Transverse colon (tissue), 4 donors: ENCODE results near the gene TSPAN9. TPM values are rescaled to one million over a fixed set of nuclear protein-coding genes. Genes with fewer than 3 reads are reported as not detected.

Source experiments
- DNase-seq: peaks from one replicate; pipeline ENCODE4 v3.0.0-alpha.2; 2019
- H3K27ac ChIP-seq, 4 donors: fragments of 200-600 bp; sonication (generic); 2 replicates each; pipeline ENCODE4 v1.5.1; 2016 to 2018; ENCODE audit warnings: inconsistent platforms in 4 of 4
- H3K27me3 ChIP-seq: fragments of 200-600 bp; sonication (generic); 2 replicates; pipeline ENCODE4 v1.5.1; 2017; ENCODE audit warnings: inconsistent platforms
- H3K36me3 ChIP-seq, 4 donors: fragments of 200-600 bp; sonication (generic); 2 replicates each; pipeline ENCODE4 v1.5.1; 2017 to 2019; ENCODE audit warnings: inconsistent platforms in 4 of 4
- H3K4me1 ChIP-seq, 4 donors: fragments of 200-600 bp; sonication (generic); 2 replicates each; pipeline ENCODE4 v1.5.1; 2017 to 2020; ENCODE audit warnings: inconsistent platforms in 4 of 4
- H3K4me3 ChIP-seq, 4 donors: fragments of 200-600 bp; sonication (generic); 1 replicate in 1 of 4; 2 replicates in 3 of 4; pipeline versions ENCODE4 v1.5.1 to v1.6.1; 2017 to 2019; ENCODE audit warnings: inconsistent platforms in 4 of 4
- H3K9me3 ChIP-seq, 2 donors: fragments of 200-600 bp; sonication (generic); 2 replicates each; pipeline ENCODE4 v1.5.1; 2017 to 2019; ENCODE audit warnings: inconsistent platforms in 2 of 2
- EP300 ChIP-seq: sonication (generic); formaldehyde crosslinking; IDR thresholded peaks from one replicate; pipeline ENCODE4 v1.6.1; 2017; ENCODE audit warnings: antibody characterized with exemption, low read depth
- POLR2A ChIP-seq: fragments of 450-650 bp; IDR thresholded peaks from one replicate; pipeline ENCODE4 v1.6.1; 2016; ENCODE audit warnings: antibody characterized with exemption, mild to moderate bottlenecking, moderate library complexity
- POLR2AphosphoS5 ChIP-seq, 3 donors: sonication (generic); formaldehyde crosslinking; IDR thresholded peaks; one replicate each; pipeline ENCODE4 v1.6.1; 2016; ENCODE audit warnings: antibody characterized with exemption in 3 of 3
- WGBS, 2 donors: methylation state at CpG; one replicate each; pipeline ENCODE4 v1.1.5; 2018; ENCODE audit warnings: low coverage in 1 of 2; 5-methylcytosine and 5-hydroxymethylcytosine counted together
- in situ Hi-C, 4 donors: fragments of 200-750 bp; cut with MboI; loops; one replicate each; pipeline versions ENCODE4 v1.15.0 to v1.15.1; 2017; ENCODE audit warnings: low sequenced_read_pairs in 3 of 4, low pct_ligation_motif_present in 1 of 4, low pct_unique_long_range_greater_than_20kb in 1 of 4
- intact Hi-C: fragments of 100-400 bp; cut with DNase I; formaldehyde crosslinking; loops from one replicate; pipeline ENCODE4 v1.15.1; 2023; ENCODE audit warnings: low total_unique reads
- total RNA-seq, 4 donors: library from RNA; depleted of rRNA; stranded (reverse); fragments of >200 nt; gene quantifications; one replicate each; pipeline ENCODE4 v1.1.0, GENCODE V29; 2016
- TF ChIP-seq, protein P1 (sequence below), 5 experiments: fragments of 200-600 bp in 3 of 5; fragments of 450-650 bp in 2 of 5; sonication (generic) in 3 of 5; IDR thresholded peaks; 1 replicate in 2 of 5; 2 replicates in 3 of 5; pipeline ENCODE4 v1.5.1; 2016 to 2017; ENCODE audit warnings: antibody characterized with exemption in 5 of 5, inconsistent platforms in 3 of 5, mild to moderate bottlenecking in 2 of 5, moderate library complexity in 1 of 5

The TSPAN9 gene
- total RNA-seq, 4 donors from 2014 or later = 4.2 to 9.3 (median 6.1) TPM

DNA sequence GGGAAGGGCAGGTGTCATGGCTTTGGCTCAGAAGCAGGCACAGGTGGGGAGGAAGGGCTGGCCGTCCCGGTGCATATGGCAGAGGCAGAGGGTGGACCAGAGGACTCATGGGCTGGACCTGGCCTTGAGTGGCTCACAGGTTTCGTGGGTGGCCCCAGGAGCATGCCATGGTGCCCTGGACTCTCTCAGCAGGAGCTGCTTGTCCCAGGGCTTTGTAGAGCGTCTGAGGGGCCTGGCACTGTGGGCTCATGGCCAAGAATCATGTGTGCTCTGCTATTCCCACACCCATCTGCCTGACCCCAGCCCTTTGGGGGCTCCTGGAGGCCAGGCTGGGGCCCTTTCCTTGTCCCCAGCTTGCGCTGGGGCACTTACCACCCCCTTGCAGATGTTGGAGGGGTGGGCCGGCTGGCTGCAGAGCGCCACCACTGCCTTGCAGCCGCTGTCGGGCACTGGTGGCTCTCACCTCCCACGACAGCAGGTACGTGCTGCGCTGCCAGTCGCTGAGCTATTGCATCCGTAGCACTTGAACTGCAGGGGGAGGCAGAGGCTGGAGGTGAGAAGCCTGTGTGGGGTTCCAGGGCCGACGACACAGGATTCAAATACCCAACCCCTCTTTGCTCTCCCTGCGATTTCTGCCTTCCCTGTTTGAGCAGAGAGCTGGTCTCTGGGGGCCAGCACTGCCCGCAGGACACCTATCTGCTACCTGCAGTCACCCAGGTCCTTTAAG lies 226.4 kb downstream of the TSPAN9 start:
- H3K4me3 ChIP-seq = no peak overlapping the region
- peaks cover under 1% of the 10 kb centered on the region for H3K27me3 ChIP-seq
- in situ Hi-C loops (no loop called here), intact Hi-C loops (loop anchor here (10.0 kb wide), 1 partner anchor 471 kb away; no protein-coding TSS in a partner anchor)
- no peaks in the 10 kb centered on the region for H3K36me3 ChIP-seq
- TF ChIP-seq POLR2AphosphoS5 (IDR thresholded peaks at IDR 0.05) (no peak), POLR2A (no peak), EP300 (no peak)
- TF ChIP-seq, protein P1, sequence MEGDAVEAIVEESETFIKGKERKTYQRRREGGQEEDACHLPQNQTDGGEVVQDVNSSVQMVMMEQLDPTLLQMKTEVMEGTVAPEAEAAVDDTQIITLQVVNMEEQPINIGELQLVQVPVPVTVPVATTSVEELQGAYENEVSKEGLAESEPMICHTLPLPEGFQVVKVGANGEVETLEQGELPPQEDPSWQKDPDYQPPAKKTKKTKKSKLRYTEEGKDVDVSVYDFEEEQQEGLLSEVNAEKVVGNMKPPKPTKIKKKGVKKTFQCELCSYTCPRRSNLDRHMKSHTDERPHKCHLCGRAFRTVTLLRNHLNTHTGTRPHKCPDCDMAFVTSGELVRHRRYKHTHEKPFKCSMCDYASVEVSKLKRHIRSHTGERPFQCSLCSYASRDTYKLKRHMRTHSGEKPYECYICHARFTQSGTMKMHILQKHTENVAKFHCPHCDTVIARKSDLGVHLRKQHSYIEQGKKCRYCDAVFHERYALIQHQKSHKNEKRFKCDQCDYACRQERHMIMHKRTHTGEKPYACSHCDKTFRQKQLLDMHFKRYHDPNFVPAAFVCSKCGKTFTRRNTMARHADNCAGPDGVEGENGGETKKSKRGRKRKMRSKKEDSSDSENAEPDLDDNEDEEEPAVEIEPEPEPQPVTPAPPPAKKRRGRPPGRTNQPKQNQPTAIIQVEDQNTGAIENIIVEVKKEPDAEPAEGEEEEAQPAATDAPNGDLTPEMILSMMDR (IDR thresholded peaks at IDR 0.05) = no peak
- DNase-seq = no peak
- WGBS, 2 donors = 60 to 80% methylated on average over 1 to 18 of the region's 18 CpGs
- peaks cover 0 to 11% (median 7%) of the 10 kb centered on the region in 4 donors for H3K4me1 ChIP-seq
- no peaks in the 10 kb centered on the region for H3K9me3 ChIP-seq
- H3K27ac ChIP-seq = no peak overlapping the region

DNA sequence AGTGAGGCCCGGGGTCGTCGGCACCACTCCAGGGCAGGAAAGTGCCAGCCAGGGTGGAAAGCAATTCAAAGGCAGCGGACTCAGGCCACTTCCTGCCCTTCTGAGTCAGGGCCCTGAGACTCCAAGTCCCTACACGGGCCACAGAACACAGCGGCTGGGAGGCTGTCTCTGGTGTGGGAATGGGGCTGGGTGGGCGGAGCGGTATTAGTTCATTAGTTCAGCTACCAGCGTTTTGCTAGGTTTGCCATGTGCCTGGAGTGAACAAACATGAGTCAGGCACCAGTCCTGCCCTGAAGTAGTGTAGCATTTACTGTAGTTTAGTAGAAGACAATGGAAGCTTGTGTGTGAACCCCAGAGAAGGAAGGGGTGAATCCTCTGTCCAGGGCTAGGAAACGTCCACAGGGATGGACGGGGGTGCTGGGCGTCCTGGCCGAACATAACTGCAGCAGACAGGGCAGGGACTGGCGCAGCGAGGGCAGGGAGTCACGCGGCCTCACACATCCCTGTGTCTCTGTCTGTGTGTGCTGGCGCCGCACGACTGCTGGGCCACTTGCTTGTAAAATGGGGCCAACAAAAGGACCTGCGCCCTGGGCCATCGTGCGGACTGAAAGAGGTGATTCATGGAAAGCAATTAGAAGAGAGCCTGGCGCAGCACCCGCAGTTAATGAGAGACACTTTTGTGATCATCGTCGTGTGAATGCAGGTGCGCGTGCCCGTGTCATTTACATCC lies 227.4 kb downstream of the TSPAN9 start:
- Histone ChIP-seq H3K4me1 (peaks cover 0 to 11% (median 7%) of the 10 kb centered on the region in 4 donors), H3K27me3 (no peaks in the 10 kb centered on the region), H3K27ac (no peak overlapping the region), H3K9me3 (no peaks in the 10 kb centered on the region), H3K4me3 (no peak overlapping the region), H3K36me3 (no peaks in the 10 kb centered on the region)
- in situ Hi-C loops = no loop called here
- WGBS, 2 donors = 87% methylated on average over 30 of the region's 30 CpGs; no CpG with 5 or more reads in 1 of the 2 donors
- no peak for DNase-seq
- intact Hi-C loops = loop anchor here (10.0 kb wide), 1 partner anchor 470 kb away; no protein-coding TSS in a partner anchor
- TF ChIP-seq EP300 = no peak
- no peak for TF ChIP-seq POLR2A
- no peak for TF ChIP-seq POLR2AphosphoS5 (IDR thresholded peaks at IDR 0.05)
- TF ChIP-seq, protein P1 (IDR thresholded peaks at IDR 0.05) = no peak

DNA sequence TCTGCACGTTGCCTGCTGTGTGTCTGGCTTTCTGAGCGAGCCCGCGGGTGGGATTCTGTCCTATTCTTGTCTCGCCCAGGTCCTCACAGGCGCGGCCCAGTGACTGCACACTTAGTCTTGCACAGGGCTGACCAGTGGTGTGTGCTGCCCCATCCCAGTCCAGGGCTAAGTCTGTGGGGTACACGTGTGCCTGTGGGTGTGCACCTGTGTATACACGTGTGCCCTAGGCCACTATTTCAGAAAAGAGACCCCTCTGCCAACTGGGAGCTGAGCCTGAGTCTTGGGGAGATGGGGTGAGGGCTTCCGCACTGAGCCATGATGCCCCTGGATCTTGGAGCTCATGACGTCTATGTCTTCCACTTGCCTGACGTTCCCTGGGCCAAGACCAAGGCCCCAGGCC lies 228.3 kb downstream of the TSPAN9 start:
- WGBS, 2 donors = 82% methylated on average over 12 of the region's 12 CpGs; no CpG with 5 or more reads in 1 of the 2 donors
- no peaks in the 10 kb centered on the region for H3K36me3 ChIP-seq
- H3K4me1 ChIP-seq = peaks cover 0 to 3% (median 2%) of the 10 kb centered on the region in 4 donors
- no peak overlapping the region for H3K4me3 ChIP-seq
- in situ Hi-C loops (no loop called here), intact Hi-C loops (loop anchor here (10.0 kb wide), 1 partner anchor 469 kb away; no protein-coding TSS in a partner anchor)
- TF ChIP-seq, protein P1 (IDR thresholded peaks at IDR 0.05) = no peak
- TF ChIP-seq POLR2A (no peak), EP300 (no peak), POLR2AphosphoS5 (IDR thresholded peaks at IDR 0.05) (no peak)
- DNase-seq = no peak
- no peaks in the 10 kb centered on the region for H3K27me3 ChIP-seq
- H3K27ac ChIP-seq = no peak overlapping the region
- H3K9me3 ChIP-seq = no peaks in the 10 kb centered on the region

DNA sequence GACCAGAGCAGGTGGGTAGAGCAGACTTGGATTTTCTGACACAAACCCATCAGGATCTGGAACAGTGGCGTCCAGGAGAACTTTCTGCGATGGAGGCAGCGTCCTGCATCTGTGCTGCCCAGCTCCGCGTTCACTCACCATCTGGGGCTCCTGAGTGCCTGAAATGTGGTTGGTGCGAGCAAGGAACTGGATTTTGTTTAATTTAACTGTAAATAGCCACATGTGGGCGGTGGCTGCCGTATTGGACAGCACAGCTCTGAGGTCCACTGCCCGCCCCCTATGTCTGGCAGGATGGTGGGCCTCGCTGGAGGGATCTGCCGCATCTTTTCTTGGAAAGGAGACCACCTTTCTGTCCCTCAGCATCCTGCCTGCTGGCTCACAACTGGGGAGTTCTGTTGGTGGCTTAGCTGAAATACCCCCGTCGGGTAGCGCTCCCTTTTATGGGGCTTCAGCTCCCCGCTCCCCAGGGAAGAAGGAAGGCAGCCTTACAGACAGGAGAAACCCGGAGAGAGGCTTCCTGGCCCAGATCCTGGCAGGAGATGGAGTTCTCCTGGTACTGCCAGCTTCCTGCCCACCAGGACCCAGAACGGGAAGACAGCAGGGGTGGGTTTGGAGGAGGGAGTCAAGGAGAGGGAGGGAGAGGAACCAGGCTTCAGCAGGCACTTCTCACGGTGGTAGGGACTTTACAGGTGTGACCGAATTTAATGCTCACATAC lies 228.9 kb downstream of the TSPAN9 start:
- intact Hi-C loops = loop anchor here (10.0 kb wide), 1 partner anchor 469 kb away; no protein-coding TSS in a partner anchor
- Histone ChIP-seq H3K27me3 (no peaks in the 10 kb centered on the region), H3K9me3 (no peaks in the 10 kb centered on the region), H3K4me1 (no peaks in the 10 kb centered on the region), H3K4me3 (no peak overlapping the region), H3K36me3 (no peaks in the 10 kb centered on the region), H3K27ac (no peak overlapping the region)
- no peak for DNase-seq
- no peak for TF ChIP-seq EP300
- in situ Hi-C loops = no loop called here
- WGBS, 2 donors = 86% methylated on average over 19 of the region's 19 CpGs; no CpG with 5 or more reads in 1 of the 2 donors
